D341Med (cell line): ENCODE measurements around the gene RASSF8.

Source experiments
- DNase-seq: peaks from one replicate; pipeline ENCODE4 v3.0.0; 2012; ENCODE audit warnings: low spot score

The RASSF8 gene

DNA sequence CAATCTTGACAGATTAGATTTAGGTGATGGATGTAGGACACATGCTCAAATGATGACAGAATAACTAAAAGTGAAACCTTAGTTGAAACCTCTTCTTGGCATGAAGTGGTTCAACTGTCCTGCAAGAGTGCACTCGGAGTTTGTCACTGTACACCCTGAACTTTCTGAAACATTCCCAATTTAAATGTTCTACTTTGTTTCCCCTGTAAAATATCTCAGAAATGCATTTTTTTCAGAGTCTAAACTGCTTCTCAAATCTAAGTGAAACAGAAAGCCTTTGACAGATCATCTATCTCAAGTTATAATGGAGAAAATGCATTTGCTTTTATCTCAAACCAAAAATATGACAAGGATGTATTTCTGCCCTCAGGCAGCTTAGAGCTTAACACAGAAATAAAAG lies 100.3 kb downstream of the RASSF8 start:
- DNase-seq = no peak

DNA sequence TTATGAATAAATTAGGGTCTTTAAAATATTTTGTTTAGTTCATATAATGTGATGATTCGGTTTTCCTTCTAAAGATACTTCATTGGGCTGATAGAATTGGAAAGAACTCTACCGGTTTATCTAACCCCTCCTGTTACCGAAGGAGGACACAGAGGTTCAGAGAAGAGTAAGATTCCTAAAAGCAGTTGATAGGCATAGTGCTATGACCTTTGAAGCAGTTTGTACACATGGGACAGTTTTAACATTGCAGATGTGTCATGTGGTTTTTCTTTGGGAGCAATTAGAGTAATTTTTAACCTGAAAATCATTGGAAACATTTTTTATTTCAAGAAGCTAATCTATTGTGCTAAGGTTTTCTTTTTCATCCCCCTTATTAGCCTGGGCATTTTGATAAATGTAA lies 103.5 kb downstream of the RASSF8 start:
- DNase-seq = no peak

DNA sequence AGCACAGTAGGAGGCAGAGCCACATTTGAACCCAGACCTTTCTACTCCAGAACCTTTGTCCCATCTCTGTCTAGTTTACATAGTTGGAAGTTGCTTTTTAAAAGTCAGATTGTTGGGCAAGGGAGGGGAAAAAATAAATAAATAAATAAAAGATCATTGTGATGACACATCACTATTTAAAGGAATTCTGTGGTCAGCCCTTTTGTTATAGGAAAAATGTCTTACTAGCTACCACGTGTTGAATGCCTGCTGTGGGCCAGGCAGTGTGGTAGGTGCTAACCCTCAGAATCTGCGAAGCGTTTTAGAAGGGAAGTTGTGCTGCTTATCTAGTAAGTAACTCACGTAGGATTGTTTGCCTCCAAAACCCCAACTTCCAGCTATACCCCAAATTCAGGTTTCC lies 104.1 kb downstream of the RASSF8 start:
- no peak for DNase-seq

DNA sequence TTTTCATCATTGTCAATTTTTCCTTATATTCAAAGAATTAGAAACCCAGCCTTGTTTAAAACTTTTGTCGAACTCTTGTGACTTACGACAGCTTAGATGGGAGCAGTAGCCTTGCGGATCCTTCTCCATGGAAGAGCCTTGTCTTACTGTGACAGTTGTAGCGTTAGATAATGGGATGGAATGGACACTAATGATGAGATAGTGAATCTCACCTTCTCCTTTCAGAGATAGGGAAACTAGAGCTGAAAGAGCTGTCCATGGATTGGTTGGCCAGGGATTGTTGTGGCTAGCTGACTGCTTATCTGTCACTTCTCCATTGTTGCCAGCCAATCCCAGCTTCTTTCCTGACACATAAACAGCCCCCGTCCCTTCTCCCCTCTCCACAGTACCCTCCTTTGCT lies 107.0 kb downstream of the RASSF8 start:
- no peak for DNase-seq

DNA sequence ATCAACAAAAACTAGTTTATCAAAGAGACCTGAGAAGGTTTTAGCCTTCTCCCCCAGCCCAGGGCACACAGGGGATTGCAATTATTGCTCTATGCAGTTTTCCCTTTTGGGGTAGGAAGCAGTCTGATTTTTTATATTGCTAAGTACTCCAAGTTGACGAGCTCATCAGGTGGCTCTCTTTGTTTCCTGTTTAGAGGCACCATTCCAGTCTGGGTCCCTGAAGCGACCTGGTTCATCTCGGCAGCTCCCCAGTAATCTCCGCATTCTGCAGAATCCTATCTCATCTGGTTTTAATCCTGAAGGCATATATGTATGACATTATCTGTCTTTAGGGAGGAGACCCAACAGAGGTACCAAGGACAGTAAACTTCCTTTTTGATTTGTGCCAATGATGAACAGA lies 110.0 kb downstream of the RASSF8 start:
- DNase-seq = no peak

DNA sequence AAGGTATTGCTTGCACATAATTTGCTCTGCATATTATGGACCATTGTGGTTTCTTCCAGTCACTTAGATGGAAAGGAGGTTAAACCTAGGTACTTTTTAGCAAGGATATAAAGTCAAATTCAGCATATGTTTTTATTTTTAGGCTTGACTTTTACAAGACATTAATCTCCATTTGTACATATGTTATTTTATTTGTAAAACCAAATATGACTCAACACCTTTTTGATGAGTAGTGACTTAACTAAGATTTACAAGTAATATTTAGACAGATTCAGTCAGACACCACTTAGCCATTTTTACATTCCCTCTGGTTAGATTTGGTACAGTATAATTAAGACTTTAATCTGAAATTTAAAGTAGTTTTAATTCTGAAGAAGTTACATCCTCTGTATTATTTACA lies 111.3 kb downstream of the RASSF8 start:
- no peak for DNase-seq

DNA sequence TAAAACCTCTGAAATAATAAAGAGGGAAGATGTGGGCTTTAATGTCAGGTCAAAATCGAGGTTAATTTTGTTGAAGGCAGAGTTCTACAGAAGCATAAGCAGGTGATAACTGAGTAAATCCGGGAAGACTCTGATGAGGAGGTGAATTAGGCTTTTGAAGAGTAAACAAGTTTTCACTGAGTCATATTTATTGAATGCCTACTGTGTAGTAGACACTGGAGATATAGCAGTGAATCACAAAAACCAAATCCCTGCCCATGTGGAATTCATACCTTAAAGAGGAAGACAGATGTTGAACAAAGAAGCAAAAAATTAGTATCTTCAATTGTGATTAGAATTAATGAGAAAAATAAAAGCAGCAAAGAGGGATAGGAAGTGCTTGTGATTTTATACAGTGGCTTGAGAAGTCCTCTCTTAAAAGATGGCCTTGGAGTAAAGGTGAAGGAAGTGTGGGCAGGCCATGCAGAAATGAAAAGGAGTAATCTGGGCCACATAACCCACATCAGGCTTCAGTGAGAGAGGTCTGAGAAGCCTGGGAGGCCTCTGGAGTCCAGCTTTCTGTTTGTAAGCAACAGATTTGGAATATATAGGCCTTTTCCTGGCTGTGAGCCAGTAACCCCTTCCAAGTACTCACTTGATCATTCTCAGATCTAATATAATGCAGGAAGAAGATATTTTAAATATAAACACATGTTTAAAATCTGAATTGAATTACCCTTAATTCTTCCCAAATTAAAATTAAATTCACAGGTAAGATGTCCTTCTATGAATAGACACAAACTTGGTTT lies 119.6 kb downstream of the RASSF8 start:
- no peak for DNase-seq

DNA sequence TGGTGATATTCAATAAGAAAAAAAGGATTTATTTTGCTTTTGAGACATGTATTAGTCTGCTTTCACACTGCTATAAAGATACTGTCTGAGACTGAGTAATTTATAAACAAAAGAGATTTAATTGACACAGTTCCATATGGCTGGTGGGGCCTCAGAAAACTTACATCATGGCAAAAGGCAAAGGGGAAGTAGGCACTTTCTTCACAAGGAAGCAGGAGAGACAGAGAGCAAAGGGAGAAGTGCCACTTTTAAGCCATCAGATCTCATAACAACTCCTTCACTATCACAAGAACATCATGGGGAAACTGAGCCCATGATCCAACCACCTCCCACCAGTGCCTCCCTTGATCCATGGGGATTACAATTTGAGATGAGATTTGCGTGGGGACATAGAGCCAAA lies 122.4 kb downstream of the RASSF8 start:
- no peak for DNase-seq

DNA sequence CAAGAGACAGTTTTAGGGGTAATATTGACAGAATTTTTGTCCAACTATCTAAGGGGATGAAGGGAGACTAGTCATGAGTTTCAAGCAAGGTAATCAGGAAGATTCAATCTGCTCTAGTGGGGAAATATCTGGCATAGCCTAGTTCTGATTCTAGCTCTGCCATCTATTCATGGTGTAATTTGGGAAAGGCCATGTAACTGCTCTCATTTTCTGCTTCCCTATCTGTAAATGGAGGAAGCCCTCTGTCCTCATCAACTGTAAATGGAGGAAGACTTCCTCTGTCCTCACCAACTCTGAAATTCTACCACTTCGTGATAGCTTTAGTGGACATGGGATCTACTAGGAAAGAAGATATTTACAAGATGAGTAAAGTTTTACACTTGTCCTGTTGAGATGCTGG lies 128.5 kb downstream of the RASSF8 start:
- no peak for DNase-seq

DNA sequence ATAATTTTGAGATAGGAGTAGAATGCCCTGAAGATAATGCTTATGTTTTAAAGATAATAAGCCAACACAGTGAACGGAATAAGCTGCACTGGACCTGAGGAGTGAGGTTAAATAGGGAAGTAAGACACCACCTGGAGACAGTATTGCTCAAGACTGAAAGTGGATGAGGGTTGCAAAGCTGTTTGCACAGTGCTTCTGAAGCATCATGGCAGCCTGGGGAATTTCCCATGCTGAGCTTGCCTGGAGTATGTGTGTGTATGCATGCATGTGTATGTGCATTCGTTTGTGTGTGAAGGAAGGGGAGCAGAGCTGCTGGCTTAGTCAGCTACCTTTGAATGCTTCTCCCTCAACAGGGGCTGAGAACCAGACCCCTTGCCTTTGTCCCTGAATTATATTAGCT lies 130.5 kb downstream of the RASSF8 start:
- DNase-seq = no peak

DNA sequence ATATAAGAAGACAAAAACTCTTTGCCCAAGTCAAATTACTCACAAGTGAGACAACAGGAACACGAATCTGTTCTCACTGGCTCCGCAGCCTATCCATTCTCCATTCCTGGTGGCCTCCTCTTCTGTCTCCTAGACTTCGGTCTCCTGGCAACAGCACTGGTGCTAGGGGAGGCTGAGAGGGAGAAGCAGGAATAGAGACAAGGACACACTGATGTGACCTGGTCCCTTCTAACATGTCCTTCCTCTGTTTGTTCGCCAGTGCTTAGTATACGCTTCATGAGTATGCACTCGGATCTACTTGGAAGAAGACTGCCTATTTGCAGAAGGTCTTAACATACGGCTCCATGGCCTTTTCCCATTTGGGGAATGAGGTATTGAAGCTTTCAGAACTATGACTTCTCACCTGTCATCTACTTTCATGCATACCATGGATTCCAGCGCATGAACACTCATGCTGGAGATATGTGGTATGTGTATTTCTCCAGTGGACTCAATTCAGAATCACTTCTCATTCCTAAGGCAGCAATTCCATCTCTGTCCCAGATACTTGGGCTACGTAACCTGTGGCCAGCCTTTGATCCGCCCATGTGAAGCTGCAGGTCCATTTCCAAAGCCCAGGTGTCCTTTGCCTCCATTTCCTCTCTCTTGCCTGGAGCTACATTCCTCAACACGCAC lies 132.5 kb downstream of the RASSF8 start:
- no peak for DNase-seq

DNA sequence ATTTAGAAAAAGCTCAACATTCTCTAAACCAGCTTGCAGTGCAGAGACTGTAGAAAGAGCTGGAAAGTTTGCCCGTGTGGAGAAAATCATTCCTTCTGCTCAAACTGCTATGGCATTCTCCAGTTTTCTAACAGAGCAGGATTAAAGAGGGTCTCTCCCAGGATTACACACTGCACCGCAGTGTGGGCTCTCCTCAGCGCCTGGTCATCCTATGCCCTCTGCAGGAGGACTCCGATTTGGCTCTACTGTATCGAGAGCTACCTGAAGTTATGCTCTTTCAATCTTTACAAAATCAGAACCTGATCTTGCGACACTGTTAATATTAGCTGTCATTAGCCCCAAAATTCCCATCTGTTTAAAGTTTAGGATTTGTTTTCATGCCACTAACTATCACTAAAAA lies 133.3 kb downstream of the RASSF8 start:
- peak; percentile 39 for DNase-seq

DNA sequence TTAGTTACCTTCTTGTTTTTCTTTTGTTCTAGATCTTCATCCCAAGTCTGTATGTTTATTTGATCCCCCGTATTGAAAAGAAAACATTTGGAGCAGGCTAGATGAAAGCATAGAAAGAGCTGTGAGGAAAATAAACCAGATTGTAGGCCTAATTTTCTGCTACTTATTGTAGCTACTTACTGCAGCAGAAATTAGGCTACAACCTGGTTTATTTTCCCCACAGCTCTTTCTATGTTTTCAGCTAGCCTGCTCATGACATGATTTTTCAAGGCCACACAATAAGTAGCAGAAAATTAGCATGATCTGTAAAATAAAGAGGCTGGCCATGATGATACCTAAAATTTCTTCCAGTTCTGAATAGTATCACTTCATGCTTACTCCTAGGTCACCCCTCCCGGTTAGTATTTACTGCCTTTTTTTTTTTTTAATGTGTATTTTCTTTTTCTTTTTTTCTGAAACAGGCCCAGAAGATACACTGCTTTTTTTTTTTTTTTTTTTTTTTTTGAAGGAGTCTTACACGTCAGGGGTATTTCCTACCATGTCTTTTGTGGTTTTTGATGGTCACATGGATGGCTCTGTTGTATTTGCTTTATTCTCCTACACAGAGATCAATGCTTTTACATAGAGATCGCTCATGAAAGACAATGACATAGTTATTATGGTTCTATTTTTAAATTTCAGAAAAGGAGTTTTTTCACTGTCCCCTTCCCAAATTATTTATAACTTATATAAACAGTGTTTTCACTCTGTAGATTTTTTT lies 134.0 kb downstream of the RASSF8 start:
- DNase-seq = no peak

DNA sequence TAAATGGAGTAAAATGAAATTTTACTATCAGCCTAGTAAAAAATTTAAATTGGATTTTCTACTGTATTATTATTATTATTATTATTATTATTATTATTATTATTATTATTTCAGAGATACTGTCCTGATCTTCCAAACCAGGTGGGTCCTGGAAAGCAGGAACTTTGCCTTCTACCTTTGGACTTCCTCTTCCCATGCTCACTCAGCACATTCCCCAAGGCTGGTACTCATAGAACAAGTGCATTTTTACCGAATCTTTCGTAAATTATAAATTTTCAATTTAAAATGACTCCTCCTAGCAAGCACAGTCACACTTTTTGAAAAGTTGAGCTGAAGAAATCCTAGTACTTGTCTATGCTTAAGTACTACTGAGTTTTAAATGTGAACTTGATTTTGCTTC lies 136.7 kb downstream of the RASSF8 start:
- no peak for DNase-seq

DNA sequence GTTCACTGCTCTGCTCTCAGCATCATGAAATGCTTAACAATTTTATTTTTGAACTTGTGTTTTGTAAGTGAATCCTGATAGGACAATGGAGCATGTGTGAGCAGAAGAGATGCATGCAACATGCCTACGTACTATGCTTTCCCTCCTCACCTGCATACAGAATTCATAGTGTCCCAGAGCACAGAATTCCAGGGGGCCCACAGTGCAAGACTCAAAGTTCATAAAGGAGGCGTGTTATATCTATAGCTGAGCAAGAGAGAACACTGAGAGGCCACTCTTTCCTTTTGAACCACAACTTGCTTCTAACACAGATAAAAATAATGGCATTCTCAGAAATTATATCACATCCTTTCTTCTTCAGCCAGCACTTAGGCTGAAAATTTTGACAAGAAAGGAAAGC lies 137.6 kb downstream of the RASSF8 start:
- DNase-seq = no peak

DNA sequence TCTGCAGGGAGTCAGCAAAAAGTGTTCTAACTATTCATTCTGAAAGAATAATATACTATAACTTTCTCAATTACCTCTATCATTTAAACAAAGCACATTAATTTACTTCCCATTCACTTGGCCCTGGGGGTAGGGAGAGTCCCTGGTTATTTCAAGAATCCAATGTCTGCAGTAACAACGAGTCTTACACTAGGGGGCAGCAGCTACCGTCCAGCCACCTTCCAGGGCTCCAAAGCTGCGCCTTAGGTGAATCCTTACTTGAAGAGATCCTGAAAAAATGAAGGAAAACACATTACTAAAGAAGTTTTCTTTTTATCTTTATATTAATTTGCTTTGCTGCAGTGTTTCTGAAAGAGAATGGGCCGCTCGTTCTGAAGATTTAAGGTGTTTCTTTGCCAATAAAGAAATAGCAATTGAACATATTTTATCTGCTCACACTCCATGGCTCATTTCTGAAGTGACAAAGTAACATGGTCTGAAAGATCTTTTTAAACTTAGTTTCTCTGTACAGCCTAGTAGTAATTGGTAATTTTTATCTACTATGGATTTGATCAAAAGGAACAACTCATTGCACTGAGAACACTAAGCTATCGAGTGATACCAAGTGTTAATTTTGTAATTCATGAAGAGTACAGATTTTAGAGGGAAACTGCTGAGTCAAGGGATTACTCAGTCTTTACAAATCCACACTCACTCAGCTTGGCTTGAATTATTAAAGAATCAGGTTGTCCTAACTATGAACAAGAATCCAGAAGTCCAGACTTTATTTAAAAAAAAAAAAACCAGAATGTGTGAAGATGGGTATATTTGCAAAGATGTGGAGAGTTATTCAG lies 138.8 kb downstream of the RASSF8 start:
- peak; percentile 84 for DNase-seq

DNA sequence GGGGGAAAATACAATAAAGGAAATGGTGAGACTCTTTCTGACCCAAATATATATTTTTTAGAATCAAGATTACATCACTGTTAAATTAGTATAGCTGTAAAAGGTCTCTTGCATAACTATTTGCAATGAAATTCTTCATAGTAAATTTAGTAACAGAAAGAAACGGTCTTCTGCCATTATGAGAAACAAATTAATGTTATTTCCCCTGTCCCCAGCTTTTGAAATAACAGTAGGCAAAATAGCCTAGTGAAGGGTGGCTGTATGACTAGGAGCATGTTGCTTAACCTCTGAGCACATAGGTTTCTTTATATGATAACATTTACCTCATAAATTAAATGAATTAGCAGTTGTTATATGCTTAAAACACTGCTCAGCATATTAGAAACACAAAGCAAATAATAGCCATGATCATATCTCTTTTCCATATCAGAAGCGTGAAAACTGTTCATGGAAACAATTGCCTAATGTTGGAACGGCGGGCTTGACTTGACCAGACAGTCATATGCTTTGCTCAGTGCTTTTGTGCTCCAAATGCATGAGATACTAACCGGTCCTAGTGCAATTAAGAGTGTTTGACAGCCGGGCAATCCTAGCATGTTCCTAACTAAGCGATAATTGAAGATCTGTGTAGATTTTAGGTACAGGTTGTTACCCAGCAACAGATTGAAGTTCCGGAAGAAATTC lies 142.3 kb downstream of the RASSF8 start:
- DNase-seq = no peak

DNA sequence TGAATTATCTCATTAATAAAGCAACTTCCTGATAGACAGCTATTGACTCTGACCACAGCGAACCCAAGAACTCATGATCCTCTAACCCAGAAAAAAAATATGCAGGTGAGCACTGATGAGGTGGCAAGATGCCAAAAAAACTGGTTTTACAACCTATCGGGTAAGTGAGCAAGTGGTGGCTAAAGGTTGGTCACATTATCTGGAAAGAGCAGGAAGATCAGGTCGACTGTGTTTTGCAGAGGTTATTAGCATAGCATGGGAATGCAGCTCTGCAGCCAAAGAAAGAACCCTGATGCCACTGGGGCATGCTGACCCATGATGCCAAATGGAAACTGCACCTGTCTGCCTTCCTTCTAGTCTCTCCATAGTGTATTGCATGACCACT lies 142.9 kb downstream of the RASSF8 start:
- DNase-seq = no peak

DNA sequence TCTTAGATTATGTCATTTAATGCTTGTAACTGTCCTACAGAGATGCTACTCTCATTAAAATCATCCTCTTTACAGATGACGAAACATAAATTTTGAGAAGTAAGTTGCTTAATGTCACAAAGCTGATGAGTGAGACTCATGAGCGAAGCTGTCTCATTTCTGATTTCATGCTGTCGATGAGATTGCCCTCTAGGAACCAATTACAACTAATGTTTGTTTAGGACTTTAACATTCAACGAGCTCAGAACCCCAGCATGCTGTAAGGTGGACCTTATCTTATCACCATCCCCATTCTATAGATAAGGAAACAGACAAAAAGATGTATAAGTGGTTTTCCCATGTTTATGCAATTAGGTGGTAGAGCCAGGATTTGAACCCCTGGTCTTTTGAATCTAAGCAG lies 143.3 kb downstream of the RASSF8 start:
- DNase-seq = no peak

DNA sequence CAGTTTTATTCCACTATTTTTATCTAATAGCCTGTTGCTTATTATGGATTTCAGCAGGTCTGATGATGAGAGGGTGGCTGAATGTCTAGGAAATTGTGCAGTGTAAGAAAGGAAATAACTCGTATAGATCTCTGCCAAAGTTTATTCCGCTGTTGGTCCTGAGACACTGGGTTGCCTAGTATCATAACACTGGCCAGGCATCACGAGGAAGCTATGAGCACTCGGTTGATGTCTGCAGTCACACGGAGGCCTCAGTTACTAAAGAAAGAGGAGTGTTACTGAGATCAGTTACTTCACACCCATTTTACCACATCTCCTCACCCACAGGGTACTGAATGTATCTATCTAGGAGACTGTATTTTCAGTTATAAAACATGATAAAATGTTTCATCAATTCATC lies 144.5 kb downstream of the RASSF8 start:
- DNase-seq = no peak

DNA sequence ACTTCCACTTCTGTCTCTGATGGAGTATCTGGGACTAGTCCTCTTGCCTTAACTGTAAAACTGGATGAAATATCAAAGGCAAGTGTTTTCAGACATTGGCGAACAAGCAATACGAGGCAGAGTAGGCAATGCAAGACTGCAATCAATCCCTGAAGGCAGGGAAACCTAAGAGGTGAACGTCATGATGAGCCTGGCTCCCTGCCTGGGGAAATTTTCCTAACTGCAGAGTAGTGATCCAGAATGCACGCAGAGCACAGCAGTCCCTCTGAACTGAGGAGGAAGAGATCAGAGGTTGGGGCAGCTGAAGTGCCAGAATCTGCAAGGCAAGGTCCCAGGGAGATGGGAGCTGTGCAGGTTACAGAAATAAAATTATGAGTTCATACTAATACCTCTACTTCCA lies 147.9 kb downstream of the RASSF8 start:
- DNase-seq = no peak

DNA sequence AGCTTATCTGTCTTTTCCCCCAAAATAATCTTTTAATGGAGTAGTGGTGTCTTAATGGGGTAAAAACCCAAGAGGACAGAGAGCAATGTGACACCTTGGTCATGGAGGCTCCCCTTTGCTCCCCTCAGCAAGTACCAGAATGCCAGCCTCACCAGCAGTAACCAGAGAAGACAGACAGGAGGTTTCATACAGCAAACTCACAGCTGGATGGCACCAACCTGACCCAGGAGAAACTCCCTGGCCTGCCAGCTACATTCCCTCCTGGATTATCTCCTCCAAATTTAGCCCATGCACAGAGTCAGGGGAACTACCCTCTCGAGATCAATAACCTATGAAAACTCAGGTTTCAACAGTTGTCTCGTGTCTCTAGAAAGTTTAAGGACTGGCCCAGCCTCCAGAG lies 150.4 kb downstream of the RASSF8 start:
- no peak for DNase-seq
